Measurements from ENCODE around the gene EBF4. TPM values are rescaled to one million over a fixed set of nuclear protein-coding genes. Genes with fewer than 3 reads are reported as not detected.

EBF4 gene
- total and polyA plus RNA-seq, 7 experiments from 2014 or later: 0.09 to 10.5 (median 6.7) TPM

DNA sequence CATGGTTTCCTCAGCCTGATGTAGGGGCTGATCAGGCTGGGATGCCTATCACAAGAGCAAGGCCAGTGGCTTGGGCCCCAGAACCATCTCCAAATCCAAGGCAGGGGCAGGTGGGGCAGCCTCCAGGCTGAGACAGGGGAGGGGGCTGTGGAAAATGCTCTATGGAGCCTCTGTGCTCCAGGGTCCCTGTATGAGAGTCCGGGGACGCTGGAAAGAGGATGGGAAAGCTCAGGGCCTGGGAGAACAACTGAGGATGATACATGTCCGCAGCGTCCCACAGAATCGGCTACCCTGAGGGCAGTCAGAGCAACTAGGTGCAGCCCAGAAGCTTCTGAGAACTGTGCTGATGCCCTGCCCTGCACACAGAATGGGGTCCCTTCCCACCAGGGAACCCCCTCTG lies 64.4 kb downstream of the EBF4 start:
- Histone ChIP-seq H3K27ac (ENCODE audit: low read depth, low read length) (no peak overlapping the region), H3K27me3 (ENCODE audit: control insufficient read depth in 2 of 2, insufficient read depth in 2 of 2, low read length in 2 of 2) (no peaks in the 10 kb centered on the region), H3K9me3 (ENCODE audit: control insufficient read depth in 2 of 3, low read length in 3 of 3) (no peaks in the 10 kb centered on the region), H3K36me3 (ENCODE audit: control insufficient read depth in 2 of 3, insufficient read depth in 3 of 3, low read length in 3 of 3) (no peaks in the 10 kb centered on the region), H3K4me3 (ENCODE audit: low read length) (no peak overlapping the region), H3K4me1 (ENCODE audit: control insufficient read depth in 2 of 2, insufficient read depth in 2 of 2, low read length in 2 of 2) (peaks cover 6 to 12% of the 10 kb centered on the region in 2 donors)
- Mint-ChIP-seq H3K4me1 (peaks cover 6 to 20% (median 12%) of the 10 kb centered on the region in 7 donors), H3K27ac (no peak overlapping the region), H3K36me3 (no peaks in the 10 kb centered on the region), H3K27me3 (peaks cover 6 to 29% (median 14%) of the 10 kb centered on the region in 5 donors), H3K4me3 (peak overlapping the region in 1 of 10 donors; percentile 41), H3K9me3 (no peaks in the 10 kb centered on the region)
- DNase-seq (no peak), ATAC-seq (no peak)
- POLR2A ChIA-PET: no interaction called here
- CTCF ChIA-PET: interaction anchor here (1.1 kb wide), 1 partner anchor 560 kb away, joined by 3 read pairs; no protein-coding TSS in a partner anchor
- intact Hi-C loops (cut with micrococcal nuclease): loop anchor here in 1 of 2 donors (5.0 kb wide), 1 partner anchor 245 kb away; no protein-coding TSS in a partner anchor

DNA sequence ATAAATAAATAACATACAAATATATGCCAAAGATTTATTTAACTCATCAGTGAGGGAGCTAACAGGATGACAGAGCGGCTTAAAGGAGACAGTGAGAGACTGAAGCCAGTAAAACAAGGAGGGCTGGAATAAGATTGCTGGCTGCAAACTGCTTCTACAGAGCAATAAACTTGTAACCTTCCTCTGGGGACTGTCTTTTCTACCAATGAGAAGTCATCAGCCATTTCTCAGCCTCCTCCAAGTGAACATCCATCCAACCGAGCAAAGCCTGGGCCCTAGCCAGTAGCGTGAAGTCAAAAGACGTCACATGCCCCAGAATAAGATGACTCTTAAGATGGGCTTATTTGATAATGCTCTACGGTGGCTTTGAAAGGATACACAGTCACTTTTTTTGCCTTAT lies 65.4 kb downstream of the EBF4 start:
- Mint-ChIP-seq H3K4me3 (no peak overlapping the region), H3K4me1 (peaks cover 4 to 19% (median 11%) of the 10 kb centered on the region in 7 donors), H3K27me3 (peaks cover 6 to 25% (median 14%) of the 10 kb centered on the region in 5 donors), H3K9me3 (no peaks in the 10 kb centered on the region), H3K36me3 (no peaks in the 10 kb centered on the region), H3K27ac (no peak overlapping the region)
- DNase-seq (no peak), ATAC-seq (no peak)
- intact Hi-C loops (cut with micrococcal nuclease): loop anchor here in 1 of 2 donors (5.0 kb wide), 1 partner anchor 244 kb away; no protein-coding TSS in a partner anchor
- Histone ChIP-seq H3K9me3 (ENCODE audit: control insufficient read depth in 2 of 3, low read length in 3 of 3) (no peaks in the 10 kb centered on the region), H3K27me3 (ENCODE audit: control insufficient read depth in 2 of 2, insufficient read depth in 2 of 2, low read length in 2 of 2) (no peaks in the 10 kb centered on the region), H3K4me3 (ENCODE audit: low read length) (no peak overlapping the region), H3K27ac (ENCODE audit: low read depth, low read length) (no peak overlapping the region), H3K36me3 (ENCODE audit: control insufficient read depth in 2 of 3, insufficient read depth in 3 of 3, low read length in 3 of 3) (no peaks in the 10 kb centered on the region), H3K4me1 (ENCODE audit: control insufficient read depth in 2 of 2, insufficient read depth in 2 of 2, low read length in 2 of 2) (peaks cover 4 to 7% of the 10 kb centered on the region in 2 donors)
- ChIA-PET CTCF (interaction anchor here (1.1 kb wide), 1 partner anchor 559 kb away, joined by 3 read pairs; no protein-coding TSS in a partner anchor), POLR2A (no interaction called here)

DNA sequence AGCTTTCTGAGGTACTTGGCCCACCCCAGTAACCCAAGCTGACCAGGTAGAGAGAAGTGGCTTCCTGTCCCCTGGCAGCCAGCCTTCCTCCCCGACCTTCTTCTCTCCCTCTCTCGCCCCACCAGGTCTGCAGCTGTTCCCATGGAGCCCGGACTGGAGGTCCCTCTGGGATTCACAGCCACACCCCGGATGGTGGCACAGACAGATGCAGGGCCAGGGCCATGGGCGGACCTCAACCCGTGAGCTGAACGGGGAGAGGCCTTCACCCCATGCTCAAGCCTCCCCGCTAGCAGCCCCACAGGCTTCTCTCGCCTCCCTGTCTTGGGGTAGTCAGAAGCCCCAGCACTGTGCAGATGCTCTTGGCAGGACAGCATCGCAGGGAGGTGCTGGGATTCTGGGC lies 66.6 kb downstream of the EBF4 start:
- H3K27ac Mint-ChIP-seq: no peak overlapping the region
- no peak overlapping the region for H3K4me3 Mint-ChIP-seq
- H3K27me3 Mint-ChIP-seq: peaks cover 6 to 15% (median 14%) of the 10 kb centered on the region in 5 donors
- POLR2A ChIA-PET: interaction anchor here (0.6 kb wide), 1 partner anchor 38 kb away, joined by 3 read pairs; no protein-coding TSS in a partner anchor
- Histone ChIP-seq H3K4me1 (ENCODE audit: control insufficient read depth in 2 of 2, insufficient read depth in 2 of 2, low read length in 2 of 2) (no peaks in the 10 kb centered on the region), H3K27ac (ENCODE audit: low read depth, low read length) (no peak overlapping the region), H3K27me3 (ENCODE audit: control insufficient read depth in 2 of 2, insufficient read depth in 2 of 2, low read length in 2 of 2) (no peaks in the 10 kb centered on the region), H3K4me3 (ENCODE audit: low read length) (no peak overlapping the region), H3K36me3 (ENCODE audit: control insufficient read depth in 2 of 3, insufficient read depth in 3 of 3, low read length in 3 of 3) (no peaks in the 10 kb centered on the region), H3K9me3 (ENCODE audit: control insufficient read depth in 2 of 3, low read length in 3 of 3) (no peaks in the 10 kb centered on the region)
- DNase-seq (no peak), ATAC-seq (no peak)
- no peaks in the 10 kb centered on the region for H3K36me3 Mint-ChIP-seq
- H3K9me3 Mint-ChIP-seq: no peaks in the 10 kb centered on the region
- CTCF ChIA-PET: no interaction called here
- intact Hi-C loops (cut with micrococcal nuclease): loop anchor here in 1 of 2 donors (5.0 kb wide), 1 partner anchor 243 kb away; no protein-coding TSS in a partner anchor
- H3K4me1 Mint-ChIP-seq: peaks cover 0 to 7% (median 2%) of the 10 kb centered on the region in 7 donors

DNA sequence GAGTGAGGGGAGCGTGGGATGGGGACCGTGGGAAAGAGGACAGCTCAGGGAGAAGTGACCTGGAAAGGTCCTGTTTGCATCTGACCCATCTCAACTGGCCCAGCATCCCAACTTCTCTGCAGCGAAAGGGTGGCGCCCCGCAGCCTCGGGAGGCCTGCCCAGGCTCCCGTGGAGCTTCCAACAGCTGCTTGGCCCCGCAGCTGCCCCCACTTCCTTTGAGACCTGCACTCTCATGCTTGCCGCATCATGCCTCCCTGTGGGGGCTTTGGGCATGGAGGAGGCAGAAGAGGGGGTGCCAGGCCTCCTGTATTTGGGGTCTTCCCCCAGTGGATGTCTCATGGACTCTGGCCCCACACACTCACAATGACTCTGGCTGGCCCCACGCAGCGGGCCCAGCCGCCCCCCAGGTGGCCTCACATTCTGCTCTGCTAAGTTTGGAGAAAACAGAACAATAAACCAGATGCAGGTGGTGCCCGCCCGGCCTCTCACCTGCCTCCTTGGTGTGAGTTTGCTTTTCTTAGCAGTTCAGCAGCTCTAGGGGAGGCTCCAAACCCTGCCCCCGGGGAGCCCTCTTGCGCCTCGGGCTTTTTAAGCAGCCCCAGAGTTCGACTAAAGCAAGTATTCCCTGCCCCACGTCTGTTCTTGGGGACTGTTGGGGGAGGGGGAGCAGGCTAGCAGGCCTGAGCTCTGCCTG lies 67.2 kb downstream of the EBF4 start:
- intact Hi-C loops (cut with micrococcal nuclease): loop anchor here in 1 of 2 donors (5.0 kb wide), 1 partner anchor 243 kb away; no protein-coding TSS in a partner anchor
- CTCF ChIA-PET: no interaction called here
- H3K27ac ChIP-seq (ENCODE audit: low read depth, low read length): no peak overlapping the region

DNA sequence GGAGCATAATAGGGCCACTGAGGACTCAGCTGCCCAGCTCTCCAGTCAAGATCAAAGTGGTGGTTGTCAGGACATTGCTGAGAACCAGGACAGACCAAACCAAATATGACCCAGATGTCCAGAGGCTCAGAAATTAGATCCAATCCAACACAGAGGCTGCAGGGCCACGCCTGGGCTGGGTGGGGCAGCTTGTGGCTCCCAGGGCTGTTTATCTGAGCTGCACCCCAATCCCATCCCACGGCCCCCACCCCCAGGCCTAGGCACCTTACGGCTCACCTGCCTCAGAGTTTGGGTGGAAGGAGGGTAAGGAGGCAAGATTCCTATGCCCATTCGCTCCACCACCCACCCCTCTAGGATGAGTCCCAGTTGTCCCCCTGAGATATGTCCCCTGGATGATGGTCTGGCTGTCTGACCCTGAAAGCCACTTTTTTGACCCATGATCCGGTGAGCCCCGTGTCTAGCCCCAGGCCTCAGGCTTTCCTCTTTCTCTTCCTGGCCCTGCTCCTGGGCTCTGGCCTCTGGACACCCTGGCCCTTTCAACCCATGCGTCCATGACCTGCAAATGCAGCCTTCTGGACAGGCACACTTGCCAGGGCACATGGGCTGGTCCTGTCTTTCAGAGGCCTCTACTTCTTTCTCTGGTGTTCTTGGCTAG lies 67.8 kb downstream of the EBF4 start:
- H3K27me3 Mint-ChIP-seq: peaks cover 5 to 15% (median 12%) of the 10 kb centered on the region in 5 donors
- H3K27me3 ChIP-seq (ENCODE audit: control insufficient read depth in 2 of 2, insufficient read depth in 2 of 2, low read length in 2 of 2): no peaks in the 10 kb centered on the region
- DNase-seq: no peak
- H3K4me3 Mint-ChIP-seq: no peak overlapping the region
- H3K4me1 ChIP-seq (ENCODE audit: control insufficient read depth in 2 of 2, insufficient read depth in 2 of 2, low read length in 2 of 2): no peaks in the 10 kb centered on the region
- ChIA-PET CTCF (no interaction called here), POLR2A (no interaction called here)
- H3K4me1 Mint-ChIP-seq: peaks cover 0 to 6% (median 0%) of the 10 kb centered on the region in 7 donors
- no peaks in the 10 kb centered on the region for H3K36me3 Mint-ChIP-seq
- no peaks in the 10 kb centered on the region for H3K36me3 ChIP-seq (ENCODE audit: control insufficient read depth in 2 of 3, insufficient read depth in 3 of 3, low read length in 3 of 3)
- ATAC-seq: no peak
- H3K27ac ChIP-seq (ENCODE audit: low read depth, low read length): no peak overlapping the region
- no peaks in the 10 kb centered on the region for H3K9me3 Mint-ChIP-seq
- H3K9me3 ChIP-seq (ENCODE audit: control insufficient read depth in 2 of 3, low read length in 3 of 3): no peaks in the 10 kb centered on the region
- intact Hi-C loops (cut with micrococcal nuclease): no loop called here
- no peak overlapping the region for H3K4me3 ChIP-seq (ENCODE audit: low read length)
- H3K27ac Mint-ChIP-seq: peak overlapping the region in 1 of 9 donors; percentile 72

More for the DNA sequence above, 67.2 kb downstream of the EBF4 start:
- no peak for ATAC-seq
- Mint-ChIP-seq H3K27me3 (peaks cover 6 to 15% (median 12%) of the 10 kb centered on the region in 5 donors), H3K9me3 (no peaks in the 10 kb centered on the region), H3K4me3 (no peak overlapping the region), H3K27ac (no peak overlapping the region), H3K36me3 (no peaks in the 10 kb centered on the region), H3K4me1 (peaks cover 0 to 6% (median 0%) of the 10 kb centered on the region in 7 donors)
- H3K27me3 ChIP-seq (ENCODE audit: control insufficient read depth in 2 of 2, insufficient read depth in 2 of 2, low read length in 2 of 2): no peaks in the 10 kb centered on the region
- no peaks in the 10 kb centered on the region for H3K9me3 ChIP-seq (ENCODE audit: control insufficient read depth in 2 of 3, low read length in 3 of 3)
- H3K4me3 ChIP-seq (ENCODE audit: low read length): no peak overlapping the region
- H3K4me1 ChIP-seq (ENCODE audit: control insufficient read depth in 2 of 2, insufficient read depth in 2 of 2, low read length in 2 of 2): no peaks in the 10 kb centered on the region
- POLR2A ChIA-PET: interaction anchor here (0.6 kb wide), 1 partner anchor 37 kb away, joined by 3 read pairs; no protein-coding TSS in a partner anchor
- no peak for DNase-seq
- H3K36me3 ChIP-seq (ENCODE audit: control insufficient read depth in 2 of 3, insufficient read depth in 3 of 3, low read length in 3 of 3): no peaks in the 10 kb centered on the region

DNA sequence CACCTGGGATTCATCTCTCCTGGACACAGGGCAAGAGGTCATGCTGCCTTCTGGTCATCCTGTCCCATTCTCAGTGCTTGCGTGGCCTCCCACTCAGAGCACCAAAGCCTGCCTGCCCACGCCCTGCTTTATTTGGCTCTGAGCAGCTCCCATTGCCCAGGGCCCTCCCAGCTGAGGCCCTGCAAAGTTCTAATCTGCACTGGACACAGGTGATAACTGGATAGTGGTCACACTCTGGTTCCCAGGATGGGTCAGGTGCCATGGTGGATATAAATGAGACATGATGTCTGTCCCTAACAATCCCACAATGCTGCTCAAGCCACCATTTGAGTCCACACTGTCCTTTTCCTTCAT lies 68.3 kb downstream of the EBF4 start:
- Histone ChIP-seq H3K27ac (ENCODE audit: low read depth, low read length) (no peak overlapping the region), H3K4me1 (ENCODE audit: control insufficient read depth in 2 of 2, insufficient read depth in 2 of 2, low read length in 2 of 2) (no peaks in the 10 kb centered on the region), H3K27me3 (ENCODE audit: control insufficient read depth in 2 of 2, insufficient read depth in 2 of 2, low read length in 2 of 2) (no peaks in the 10 kb centered on the region), H3K36me3 (ENCODE audit: control insufficient read depth in 2 of 3, insufficient read depth in 3 of 3, low read length in 3 of 3) (no peaks in the 10 kb centered on the region), H3K4me3 (ENCODE audit: low read length) (no peak overlapping the region), H3K9me3 (ENCODE audit: control insufficient read depth in 2 of 3, low read length in 3 of 3) (no peaks in the 10 kb centered on the region)
- ATAC-seq (no peak), DNase-seq (no peak)
- H3K27me3 Mint-ChIP-seq: peaks cover 4 to 15% (median 12%) of the 10 kb centered on the region in 5 donors
- no peaks in the 10 kb centered on the region for H3K36me3 Mint-ChIP-seq
- H3K27ac Mint-ChIP-seq: no peak overlapping the region
- POLR2A ChIA-PET: no interaction called here
- CTCF ChIA-PET: no interaction called here
- intact Hi-C loops (cut with micrococcal nuclease): no loop called here
- no peaks in the 10 kb centered on the region for H3K9me3 Mint-ChIP-seq
- H3K4me3 Mint-ChIP-seq: no peak overlapping the region
- H3K4me1 Mint-ChIP-seq: peaks cover 0 to 6% (median 0%) of the 10 kb centered on the region in 7 donors
